ENCODE data around the gene BLOC1S6. TPM values are rescaled to one million over a fixed set of nuclear protein-coding genes. Genes with fewer than 3 reads are reported as not detected.
A peak's percentile ranks its signal among the peaks of the same experiment; 100 is the strongest.

The BLOC1S6 gene
- total and polyA plus RNA-seq, 2 of the 13 experiments (the other 11 are each of a cell fraction or from before 2014, with no cell fraction given) = 11.8 to 44.3 TPM

GRCh38 chr15:45548753-45549520 is 38.2 kb upstream of the BLOC1S6 start (continued):
- TF ChIP-seq POLR2A (IDR thresholded peaks at IDR 0.05; ENCODE audit: insufficient read depth in 1 of 2, low read depth in 2 of 2, low read length in 2 of 2) (no peak), ZSCAN20 (CRISPR knock-in tag; IDR thresholded peaks at IDR 0.05; ENCODE audit: borderline replicate concordance) (no peak), ZNF3 (CRISPR knock-in tag; IDR thresholded peaks at IDR 0.05) (no peak), CREB1 (IDR thresholded peaks at IDR 0.05) (no peak), CREB1 (CRISPR knock-in tag; IDR thresholded peaks at IDR 0.05) (peak; percentile 40; the same call in 1 of the 2 replicates), ERF (CRISPR knock-in tag; IDR thresholded peaks at IDR 0.05) (0 out of 2 replicates have a peak, but pooled peaks have one; percentile 18), THAP9 (CRISPR knock-in tag; IDR thresholded peaks at IDR 0.05; ENCODE audit: borderline replicate concordance) (no peak), HMGXB4 (CRISPR knock-in tag; IDR thresholded peaks at IDR 0.05; ENCODE audit: borderline replicate concordance in 1 of 2, low read depth in 1 of 2) (no peak)

Data from HepG2 (cell line).